HepG2 (cell line): ENCODE data around the gene AMIGO1. TPM values are rescaled to one million over a fixed set of nuclear protein-coding genes. Genes with fewer than 3 reads are reported as not detected.

ENCODE experiments used
- ATAC-seq: fragments of 200-7000 bp; cut with Tn5 transposase; 3 replicates; pipeline ENCODE4 v1.9.1; 2020; ENCODE audit warnings: mild to moderate bottlenecking, moderate library complexity
- Bru-seq: library from RNA; stranded (reverse); fragments of 400-500 nt; gene quantifications from one replicate; lab custom pipeline; 2021; lab: Mats Ljungman, UMichigan
- BruChase-seq, 2 experiments: library from RNA; stranded (reverse); fragments of 400-500 nt; gene quantifications; one replicate each; lab custom pipeline; 2021; lab: Mats Ljungman, UMichigan
- BruUV-seq: library from RNA; stranded (reverse); fragments of 400-500 nt; replicated peaks from 2 replicates; lab custom pipeline; 2021; lab: Mats Ljungman, UMichigan
- CTCF ChIA-PET: fragments of 300-600 bp; formaldehyde crosslinking; extraction: SDS; loops from one replicate; lab custom pipeline; 2021; ENCODE audit warnings: low total read pairs, inconsistent platforms, low intra/inter-chr PET ratio; lab: Yijun Ruan, JAX
- POLR2A ChIA-PET: fragments of 350-600 bp; sonication (Branson Sonifier 250); formaldehyde crosslinking; loops from one replicate; lab custom pipeline; 2020; ENCODE audit warnings: antibody characterized with exemption, inconsistent platforms; lab: Yijun Ruan, JAX
- DNase-seq: peaks from one replicate; pipeline ENCODE4 v3.0.0-alpha.2; 2015; ENCODE audit warnings: low spot score
- FAIRE-seq: peaks from 3 replicates; lab custom pipeline; 2011; peaks lifted over from hg19 to GRCh38; lab: Jason Lieb, UNC
- H2AFZ ChIP-seq: one replicate; pipeline ENCODE4 v1.6.1; 2011; ENCODE audit warnings: low read length, inconsistent platforms
- H3K27ac ChIP-seq: fragments of 300-600 bp; 3 replicates; pipeline ENCODE4 v1.8.0; 2011; ENCODE audit warnings: mixed run types, mild to moderate bottlenecking, mixed read lengths, low read length, inconsistent platforms; ENCODE audit not compliant: insufficient read depth; ENCODE audit errors: extremely low read length
- H3K27me3 ChIP-seq, 2 experiments: fragments of 200-600 bp in 1 of 2; 2 replicates in 1 of 2; 3 replicates in 1 of 2; pipeline versions ENCODE4 v1.6.0 to v1.8.0; 2011; ENCODE audit warnings: low read length in 2 of 2, mild to moderate bottlenecking in 2 of 2, moderate library complexity in 2 of 2, inconsistent platforms in 1 of 2; ENCODE audit not compliant: insufficient read depth in 2 of 2, control insufficient read depth in 1 of 2
- H3K36me3 ChIP-seq, 2 experiments: fragments of 200-600 bp in 1 of 2; replicated peaks in 1 of 2; 2 replicates in 1 of 2; 3 replicates in 1 of 2; pipeline versions ENCODE4 v1.5.1 to v1.8.0; 2011; ENCODE audit warnings: low read length in 2 of 2, inconsistent platforms in 1 of 2; ENCODE audit not compliant: insufficient read depth in 2 of 2, control insufficient read depth in 1 of 2
- H3K4me1 ChIP-seq: 2 replicates; pipeline ENCODE4 v1.5.1; 2012; ENCODE audit warnings: low read length, inconsistent platforms; ENCODE audit not compliant: insufficient read depth
- H3K4me2 ChIP-seq: 2 replicates; pipeline ENCODE4 v1.6.0; 2011; ENCODE audit warnings: low read depth, low read length, inconsistent platforms
- H3K4me3 ChIP-seq, 3 experiments: fragments of 200-600 bp in 1 of 3; sonication (generic), shearing (Covaris generic) in 1 of 3; replicated peaks in 1 of 3; 2 replicates each; pipeline ENCODE4 v1.5.1; 2011 to 2016; ENCODE audit warnings: low read length in 3 of 3, inconsistent platforms in 2 of 3, low read depth in 2 of 3, mild to moderate bottlenecking in 2 of 3, control low read depth in 1 of 3, mixed read lengths in 1 of 3; ENCODE audit not compliant: insufficient read depth in 1 of 3
- H3K79me2 ChIP-seq: one replicate; pipeline ENCODE4 v1.6.1; 2011; ENCODE audit warnings: low read length, inconsistent platforms; ENCODE audit not compliant: insufficient read depth
- H3K9ac ChIP-seq: 2 replicates; pipeline ENCODE4 v1.6.0; 2011; ENCODE audit warnings: mild to moderate bottlenecking, low read depth, low read length, inconsistent platforms; ENCODE audit not compliant: insufficient read depth
- H3K9me3 ChIP-seq: 2 replicates; pipeline ENCODE4 v1.5.1; 2012; ENCODE audit warnings: mild to moderate bottlenecking, low read length
- H4K20me1 ChIP-seq: 2 replicates; pipeline ENCODE4 v1.6.0; 2011; ENCODE audit warnings: inconsistent platforms, mild to moderate bottlenecking, low read length, moderate library complexity; ENCODE audit not compliant: insufficient read depth
- AGO2 ChIP-seq: fragments of 200-400 bp; formaldehyde crosslinking; optimal IDR thresholded peaks from 2 replicates; pipeline ENCODE3; 2017; ENCODE audit warnings: mild to moderate bottlenecking, low read depth, low read length, moderate library complexity
- BHLHE40 ChIP-seq: IDR thresholded peaks from 2 replicates; pipeline ENCODE4 v1.6.1; 2011; ENCODE audit warnings: low read length, improper control_type of control experiment
- CHD4 ChIP-seq: fragments of 200-600 bp; sonication (generic); IDR thresholded peaks from 2 replicates; pipeline ENCODE4 v1.7.0; 2017; ENCODE audit warnings: mild to moderate bottlenecking, low read length, borderline replicate concordance
- FOSL2 ChIP-seq: sonication (generic); formaldehyde crosslinking; IDR thresholded peaks from 2 replicates; pipeline ENCODE4 v1.4.0; 2020; ENCODE audit warnings: missing genetic modification reagents
- HNRNPLL ChIP-seq: fragments of 200-400 bp; formaldehyde crosslinking; IDR thresholded peaks from 2 replicates; pipeline ENCODE4 v1.6.1; 2017; ENCODE audit warnings: mild to moderate bottlenecking, low read depth, low read length; ENCODE audit not compliant: poor library complexity, severe bottlenecking
- MAX ChIP-seq: IDR thresholded peaks from 2 replicates; pipeline ENCODE4 v1.6.1; 2012; ENCODE audit warnings: inconsistent platforms
- SIN3A ChIP-seq: IDR thresholded peaks from 2 replicates; pipeline ENCODE4 v1.6.1; 2011; ENCODE audit warnings: low read depth, mild to moderate bottlenecking, control low read depth, low read length, borderline replicate concordance
- SP4 ChIP-seq: sonication (generic); formaldehyde crosslinking; IDR thresholded peaks from 2 replicates; pipeline ENCODE4 v1.8.1; 2023; ENCODE audit warnings: mild to moderate bottlenecking, missing genetic modification reagents
- ZNF441 ChIP-seq: sonication (generic); formaldehyde crosslinking; IDR thresholded peaks from 2 replicates; pipeline ENCODE4 v1.7.0; 2021; ENCODE audit warnings: missing genetic modification reagents, borderline replicate concordance
- ZNF556 ChIP-seq: sonication (generic); formaldehyde crosslinking; IDR thresholded peaks from 2 replicates; pipeline ENCODE4 v1.4.0; 2020; ENCODE audit warnings: mild to moderate bottlenecking, missing genetic modification reagents, borderline replicate concordance
- ZNF652 ChIP-seq: IDR thresholded peaks from 2 replicates; pipeline ENCODE4 v1.6.1; 2016; ENCODE audit warnings: low read depth, borderline replicate concordance
- WGBS: methylation state at CpG from one replicate; pipeline ENCODE4 v1.1.6; 2017; ENCODE audit warnings: low lambda C conversion rate; 5-methylcytosine and 5-hydroxymethylcytosine counted together
- in situ Hi-C: cut with HindIII; loops from 2 replicates; pipeline ENCODE4 v1.10.0; 2017; ENCODE audit warnings: low pct_unique_long_range_greater_than_20kb; ENCODE audit not compliant: extremely low pct_ligation_motif_present
- intact Hi-C: fragments of 100-400 bp; cut with micrococcal nuclease; formaldehyde crosslinking; loops from one replicate; pipeline ENCODE4 v1.10.0; 2022; ENCODE audit not compliant: unreplicated experiment
- long read RNA-seq, 2 experiments: library from RNA in 1 of 2; library from polyadenylated mRNA in 1 of 2; stranded (forward) in 1 of 2; unstranded in 1 of 2; transcript quantifications; one replicate each; pipeline ENCODE4 v2.0.0, GENCODE V29; 2019 to 2022
- polyA minus RNA-seq, 3 experiments: library from RNA; depleted of rRNA, polyadenylated mRNA; stranded (reverse); fragments of >200 nt; gene quantifications; 2 replicates each; pipeline ENCODE4 v1.2.3, GENCODE V29; 2011; ENCODE audit warnings: low replicate concordance in 1 of 3
- polyA plus RNA-seq, 8 experiments: library from polyadenylated mRNA; depleted of rRNA in 3 of 8; stranded (reverse) in 7 of 8; unstranded in 1 of 8; fragments of >200 nt; fragmentation: Illumina TruSeq in 4 of 8; extraction: Trizol in 4 of 8; gene quantifications; 2 replicates each; pipeline versions ENCODE4 v1.2.1 to v1.2.3, GENCODE V29; 2011 to 2016; ENCODE audit warnings: low read depth in 4 of 8, missing spikeins in 1 of 8, mixed read lengths in 1 of 8; ENCODE audit not compliant: insufficient read depth in 1 of 8
- total RNA-seq, 5 experiments: library from RNA; depleted of rRNA; stranded (reverse); fragments of >200 nt; fragmentation: Illumina TruSeq; extraction: Trizol; gene quantifications; 2 replicates each; pipeline ENCODE4 v1.2.3, GENCODE V29; 2016; ENCODE audit warnings: low read depth in 1 of 5
- TF ChIP-seq, protein P1 (sequence below): sonication (generic); formaldehyde crosslinking; IDR thresholded peaks from 2 replicates; pipeline ENCODE4 v1.5.1; 2020; ENCODE audit warnings: mild to moderate bottlenecking, missing genetic modification reagents, moderate library complexity

Gene AMIGO1
- total RNA-seq (2016; rRNA removed; fragmentation: Illumina TruSeq; extraction: Trizol) (1.00 and 1.3 TPM in 2 replicates), polyA plus RNA-seq (2011; rRNA removed) (0.40 and 0.85 TPM in 2 replicates), polyA minus RNA-seq (2011; rRNA and poly(A)+ RNA removed; ENCODE audit: low replicate concordance) (1.2 and 1.7 TPM in 2 replicates), Bru-seq, nascent RNA (percentile 42 among the genes with signal in this experiment), BruChase-seq, experiment 1, labeled RNA remaining after a 6-hour chase (percentile 72 among the genes with signal in this experiment), BruChase-seq, experiment 2, labeled RNA remaining after a 2-hour chase (percentile 57 among the genes with signal in this experiment)
- total RNA-seq (2016; cell fraction: cytosol; rRNA removed; fragmentation: Illumina TruSeq; extraction: Trizol; ENCODE audit: low read depth), result 0.18 and 0.20 TPM in 2 replicates
- total RNA-seq (2016; cell fraction: insoluble cytoplasmic fraction; rRNA removed; fragmentation: Illumina TruSeq; extraction: Trizol), result 0.86 and 1.2 TPM in 2 replicates
- 0.80 and 0.83 TPM in 2 replicates for total RNA-seq (2016; cell fraction: membrane; rRNA removed; fragmentation: Illumina TruSeq; extraction: Trizol)
- 1.3 and 1.4 TPM in 2 replicates for total RNA-seq (2016; cell fraction: nucleus; rRNA removed; fragmentation: Illumina TruSeq; extraction: Trizol)
- 0.47 and 0.56 TPM in 2 replicates for polyA plus RNA-seq (2011; cell fraction: cytosol; rRNA removed)
- 0.59 and 0.66 TPM in 2 replicates for polyA plus RNA-seq (2011; cell fraction: nucleus; rRNA removed)
- polyA plus RNA-seq (2012), result 0.91 and 1.3 TPM in 2 replicates
- 0.20 TPM in 2 replicates for polyA plus RNA-seq (2016; cell fraction: cytosol; fragmentation: Illumina TruSeq; extraction: Trizol; ENCODE audit: low read depth)
- polyA plus RNA-seq (2016; cell fraction: insoluble cytoplasmic fraction; fragmentation: Illumina TruSeq; extraction: Trizol; ENCODE audit: low read depth), result 0.64 and 0.81 TPM in 2 replicates
- 0.51 and 0.61 TPM in 2 replicates for polyA plus RNA-seq (2016; cell fraction: membrane; fragmentation: Illumina TruSeq; extraction: Trizol; ENCODE audit: low read depth)
- 1.6 and 2.2 TPM in 2 replicates for polyA plus RNA-seq (2016; cell fraction: nucleus; fragmentation: Illumina TruSeq; extraction: Trizol; ENCODE audit: insufficient read depth, low read depth)
- polyA minus RNA-seq (2011; cell fraction: cytosol; rRNA and poly(A)+ RNA removed), result 0.35 and 0.89 TPM in 2 replicates
- 0.39 and 0.62 TPM in 2 replicates for polyA minus RNA-seq (2011; cell fraction: nucleus; rRNA and poly(A)+ RNA removed)
- long read RNA-seq, experiment 1, full-length matches to known transcripts, result 1 of 1 reads
- long read RNA-seq, experiment 1, partial matches to known transcripts, result 0 of 1 reads
- long read RNA-seq, experiment 1, other reads (novel, unspliced or antisense), result 0 of 1 reads
- long read RNA-seq, experiment 2, full-length matches to known transcripts, result 6 of 10 reads
- long read RNA-seq, experiment 2, partial matches to known transcripts, result 0 of 10 reads
- long read RNA-seq, experiment 2, other reads (novel, unspliced or antisense), result 4 of 10 reads

GRCh38 chr1:109509176-109510134 lies at the start of gene AMIGO1:
AMIGO1 (minus strand) TSS chr1:109509727; CDS start chr1:109508912, 815 bp downstream.
- ATAC-seq, result peak; percentile 79
- peak within 1 kb of the TSS; percentile 49 for H3K9ac ChIP-seq
- TF ChIP-seq MAX (peak; percentile 69), SIN3A (peak; percentile 62; the same call in 1 of the 2 replicates), SP4 (0 out of 2 replicates have a peak, but pooled peaks have one; percentile 15), BHLHE40 (peak; percentile 78), ZNF556 (CRISPR knock-in tag) (no peak), CHD4 (no peak), ZNF652 (CRISPR knock-in tag) (no peak), HNRNPLL (peak; percentile 65), ZNF441 (CRISPR knock-in tag) (0 out of 2 replicates have a peak, but pooled peaks have one; percentile 20), AGO2 (no peak), FOSL2 (CRISPR knock-in tag) (no peak)
- TF ChIP-seq, protein P1, sequence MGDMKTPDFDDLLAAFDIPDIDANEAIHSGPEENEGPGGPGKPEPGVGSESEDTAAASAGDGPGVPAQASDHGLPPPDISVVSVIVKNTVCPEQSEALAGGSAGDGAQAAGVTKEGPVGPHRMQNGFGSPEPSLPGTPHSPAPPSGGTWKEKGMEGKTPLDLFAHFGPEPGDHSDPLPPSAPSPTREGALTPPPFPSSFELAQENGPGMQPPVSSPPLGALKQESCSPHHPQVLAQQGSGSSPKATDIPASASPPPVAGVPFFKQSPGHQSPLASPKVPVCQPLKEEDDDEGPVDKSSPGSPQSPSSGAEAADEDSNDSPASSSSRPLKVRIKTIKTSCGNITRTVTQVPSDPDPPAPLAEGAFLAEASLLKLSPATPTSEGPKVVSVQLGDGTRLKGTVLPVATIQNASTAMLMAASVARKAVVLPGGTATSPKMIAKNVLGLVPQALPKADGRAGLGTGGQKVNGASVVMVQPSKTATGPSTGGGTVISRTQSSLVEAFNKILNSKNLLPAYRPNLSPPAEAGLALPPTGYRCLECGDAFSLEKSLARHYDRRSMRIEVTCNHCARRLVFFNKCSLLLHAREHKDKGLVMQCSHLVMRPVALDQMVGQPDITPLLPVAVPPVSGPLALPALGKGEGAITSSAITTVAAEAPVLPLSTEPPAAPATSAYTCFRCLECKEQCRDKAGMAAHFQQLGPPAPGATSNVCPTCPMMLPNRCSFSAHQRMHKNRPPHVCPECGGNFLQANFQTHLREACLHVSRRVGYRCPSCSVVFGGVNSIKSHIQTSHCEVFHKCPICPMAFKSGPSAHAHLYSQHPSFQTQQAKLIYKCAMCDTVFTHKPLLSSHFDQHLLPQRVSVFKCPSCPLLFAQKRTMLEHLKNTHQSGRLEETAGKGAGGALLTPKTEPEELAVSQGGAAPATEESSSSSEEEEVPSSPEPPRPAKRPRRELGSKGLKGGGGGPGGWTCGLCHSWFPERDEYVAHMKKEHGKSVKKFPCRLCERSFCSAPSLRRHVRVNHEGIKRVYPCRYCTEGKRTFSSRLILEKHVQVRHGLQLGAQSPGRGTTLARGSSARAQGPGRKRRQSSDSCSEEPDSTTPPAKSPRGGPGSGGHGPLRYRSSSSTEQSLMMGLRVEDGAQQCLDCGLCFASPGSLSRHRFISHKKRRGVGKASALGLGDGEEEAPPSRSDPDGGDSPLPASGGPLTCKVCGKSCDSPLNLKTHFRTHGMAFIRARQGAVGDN (CRISPR knock-in tag), result peak; percentile 61

More at GRCh38 chr1:109509176-109510134, at the start of gene AMIGO1:
- CTCF ChIA-PET, result no interaction called here
- Histone ChIP-seq H3K27ac (no peak within 1 kb of the TSS), H2AFZ (no peak within 1 kb of the TSS), H3K27me3 (peaks cover 0 to 18% of the 10 kb centered on the region in 2 experiments; a peak in 3 of 5 replicates), H3K9me3 (no peaks in the 10 kb centered on the region), H3K79me2 (no peaks in the 10 kb centered on the region), H3K36me3 (no peaks in the 10 kb centered on the region), H3K4me1 (peaks cover 18% of the 10 kb centered on the region), H3K4me3 (peak within 1 kb of the TSS; percentile 51 to 75 (median 54); a peak in 5 of 6 replicates), H3K4me2 (peak within 1 kb of the TSS; percentile 84), H4K20me1 (no peaks in the 10 kb centered on the region)
- DNase-seq (no peak), FAIRE-seq (no peak)
- intact Hi-C loops (no loop called here), in situ Hi-C loops (no loop called here)
- WGBS, result 3% methylated on average over 8 of the region's 100 CpGs
- POLR2A ChIA-PET, result interaction anchor here (1.1 to 1.8 kb wide), 5 partner anchors 15 to 254 kb away, joined by 4 to 8 read pairs (median 6); partner anchors contain the start of genes ATXN7L2, CYB561D1, EPS8L3 and GNAI3
- BruUV-seq, result no TSS peak
